ENCODE data around the gene CDHR3.
"Not testable (repeated sequence)": the region's sequence is repeated elsewhere in the genome, so short reads cannot be mapped to it uniquely, and the experiment has no call there.

Gene CDHR3

DNA sequence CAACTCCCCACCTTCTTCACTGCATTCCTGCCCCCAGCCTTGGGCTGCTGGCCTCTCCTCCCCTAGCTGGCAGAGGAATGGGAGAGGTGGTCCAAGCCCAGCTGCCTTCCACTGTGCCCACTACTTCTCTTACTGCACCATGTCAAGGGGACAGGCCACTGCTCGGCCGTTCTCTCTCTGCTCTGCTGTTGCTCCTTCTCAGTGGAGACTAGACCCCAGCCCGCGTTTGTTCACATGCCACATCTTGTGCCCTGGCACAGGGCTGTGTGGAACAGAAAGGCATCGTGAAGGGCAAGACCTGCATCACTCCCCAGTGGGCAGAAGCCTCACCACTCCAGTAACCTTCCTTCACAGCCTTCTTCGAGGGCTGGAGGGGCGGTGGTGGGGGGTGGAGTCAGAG lies 711 bp upstream of the CDHR3 start:
- DNase-seq (ENCODE audit: low read depth), result no peak

DNA sequence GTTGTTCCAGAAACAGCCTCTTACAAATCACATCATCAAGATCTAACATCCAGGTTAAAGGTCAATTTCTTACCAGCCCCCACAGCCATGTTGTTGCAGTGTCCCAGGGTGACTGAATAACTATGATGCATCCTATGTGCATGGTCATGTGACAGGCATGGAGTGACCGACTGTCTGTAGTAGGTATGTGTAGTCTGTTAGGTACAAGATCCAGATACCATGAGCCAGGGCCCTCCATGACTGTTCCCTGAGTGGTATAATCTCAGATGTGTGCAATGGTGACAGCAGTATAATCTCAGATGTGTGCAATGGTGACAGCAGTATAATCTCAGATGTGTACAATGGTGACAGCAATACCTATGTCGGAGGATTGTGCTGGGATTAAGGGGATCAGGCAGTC lies 8.8 kb downstream of the CDHR3 start:
- DNase-seq (ENCODE audit: low read depth), result no peak

GRCh38 chr7:105972276-105972675 lies 9.2 kb downstream of the CDHR3 start:
- DNase-seq (ENCODE audit: low read depth), result no peak

- no peak for DNase-seq (ENCODE audit: low read depth)
Observed at GRCh38 chr7:105974471-105974870, 11.4 kb downstream of the CDHR3 start.

GRCh38 chr7:105975770-105976417 lies 12.8 kb downstream of the CDHR3 start:
- no peak for DNase-seq (ENCODE audit: low read depth)

DNA sequence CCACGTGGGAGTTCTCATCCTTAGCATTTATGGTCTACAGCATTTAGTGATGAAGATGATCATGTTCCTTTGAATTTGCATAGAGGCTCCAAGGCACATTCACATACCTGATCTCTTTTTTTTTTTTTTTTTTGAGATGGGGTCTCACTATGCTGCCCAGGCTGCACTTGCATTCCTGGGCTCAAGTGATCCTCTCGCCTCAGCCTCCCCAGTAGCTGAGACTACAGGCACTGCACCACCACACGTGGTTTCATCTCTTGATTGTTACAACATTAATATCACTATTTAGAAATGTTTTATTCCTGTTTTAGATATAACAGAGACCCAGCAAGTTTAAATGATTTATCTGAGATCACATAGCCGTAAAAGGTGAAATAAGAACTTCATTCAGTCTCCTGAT lies 13.8 kb downstream of the CDHR3 start:
- no peak for DNase-seq (ENCODE audit: low read depth)

DNA sequence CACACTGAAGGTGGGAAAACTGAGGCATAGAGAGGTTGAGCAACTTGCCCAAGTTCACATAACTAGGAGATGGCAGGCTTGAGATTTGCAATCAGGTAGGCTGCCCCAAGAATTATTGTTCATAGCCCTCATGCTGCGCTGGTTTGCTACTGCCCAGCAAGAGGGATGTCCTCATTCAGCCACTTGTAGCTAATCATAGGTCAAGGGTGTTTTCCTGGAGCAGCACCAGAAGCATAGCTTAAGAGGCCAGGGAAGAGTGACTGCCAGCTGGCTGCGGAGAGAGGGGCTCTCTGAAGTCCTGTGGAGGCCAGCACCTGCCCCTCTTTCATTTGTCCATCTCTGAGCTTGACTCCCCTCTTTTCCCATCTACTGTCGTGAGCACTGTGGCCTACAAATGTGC lies 15.0 kb downstream of the CDHR3 start:
- DNase-seq (ENCODE audit: low read depth), result no peak

DNA sequence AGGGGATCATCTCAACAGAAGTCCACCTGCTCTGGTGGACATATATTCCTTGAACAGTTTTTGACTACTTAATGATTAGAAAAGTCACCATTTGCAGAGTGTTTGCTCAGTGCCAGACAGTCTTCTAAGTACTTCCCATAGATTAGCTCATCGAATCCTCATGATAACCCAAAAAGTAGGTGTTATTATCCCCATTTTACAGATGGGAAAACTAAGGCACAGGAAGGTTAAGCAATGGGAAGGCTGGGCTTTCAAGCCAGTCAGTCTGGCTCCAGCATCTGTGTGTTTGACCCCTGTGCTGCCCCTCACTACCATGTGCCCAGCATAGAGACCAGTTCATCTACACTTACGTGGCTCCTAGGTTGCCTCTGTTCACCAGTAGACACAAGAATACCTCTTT lies 15.9 kb downstream of the CDHR3 start:
- DNase-seq (ENCODE audit: low read depth), result no peak

- DNase-seq (ENCODE audit: low read depth), result no peak
Observed at GRCh38 chr7:105979405-105979804, 16.3 kb downstream of the CDHR3 start.

DNA sequence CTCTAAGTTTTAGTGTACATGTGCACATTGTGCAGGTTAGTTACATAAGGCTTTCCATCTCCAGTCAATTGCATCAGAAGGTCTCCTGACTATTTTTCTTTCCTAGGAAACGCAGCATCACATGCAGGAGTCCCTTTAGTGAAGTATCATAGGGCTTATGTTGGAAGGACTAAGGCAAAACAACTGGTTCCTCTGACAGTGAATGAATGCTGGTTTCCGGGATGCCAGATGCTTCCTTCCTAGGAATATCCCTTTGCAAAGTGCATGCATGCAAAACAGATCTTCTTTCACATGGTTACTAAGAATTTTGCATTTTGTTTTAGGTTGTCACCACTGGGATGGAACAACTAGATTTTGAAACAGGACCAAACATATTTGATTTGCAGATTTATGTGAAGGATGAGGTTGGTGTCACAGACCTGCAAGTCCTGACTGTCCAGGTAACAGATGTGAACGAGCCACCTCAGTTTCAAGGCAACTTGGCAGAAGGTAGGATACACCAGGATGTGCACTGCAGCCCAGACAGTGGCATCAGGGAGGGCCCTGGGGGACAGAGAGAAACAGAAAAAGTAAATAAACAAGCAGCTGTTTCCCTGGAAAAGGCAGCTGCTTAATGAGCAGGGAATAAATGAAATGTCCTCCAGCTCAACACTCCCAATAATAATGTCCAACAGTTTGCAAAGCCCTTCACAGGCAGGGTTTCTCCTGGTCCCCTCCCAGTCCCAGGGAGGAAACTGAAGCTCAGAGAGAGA lies 17.8 kb downstream of the CDHR3 start:
- no peak for DNase-seq (ENCODE audit: low read depth)

GRCh38 chr7:105982388-105982787 lies 19.3 kb downstream of the CDHR3 start:
- DNase-seq (ENCODE audit: low read depth), result no peak

DNA sequence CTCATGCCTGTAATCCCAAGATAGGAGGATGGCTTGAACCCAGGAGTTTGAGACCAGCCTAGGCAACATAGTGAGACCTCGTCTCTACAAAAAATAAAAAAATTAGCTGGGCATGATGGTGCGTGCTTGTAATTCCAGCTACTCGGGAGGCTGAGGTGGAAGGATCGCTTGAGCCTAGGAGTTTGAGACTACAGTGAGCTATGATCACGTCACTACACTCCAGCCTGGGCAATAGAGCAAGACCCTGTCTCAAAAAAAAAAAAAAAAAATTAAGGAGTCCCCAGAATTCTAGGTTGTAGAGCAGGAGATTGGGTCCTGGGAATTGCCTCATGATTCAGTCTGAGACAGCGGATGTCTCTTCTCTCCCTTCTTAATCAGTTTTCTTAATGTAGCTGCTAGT lies 21.7 kb downstream of the CDHR3 start:
- DNase-seq (ENCODE audit: low read depth), result not testable (repeated sequence)

GRCh38 chr7:105985229-105985628 lies 22.2 kb downstream of the CDHR3 start:
- no peak for DNase-seq (ENCODE audit: low read depth)

- no peak for DNase-seq (ENCODE audit: low read depth)
Observed at GRCh38 chr7:105985672-105986215, 22.7 kb downstream of the CDHR3 start.

DNA sequence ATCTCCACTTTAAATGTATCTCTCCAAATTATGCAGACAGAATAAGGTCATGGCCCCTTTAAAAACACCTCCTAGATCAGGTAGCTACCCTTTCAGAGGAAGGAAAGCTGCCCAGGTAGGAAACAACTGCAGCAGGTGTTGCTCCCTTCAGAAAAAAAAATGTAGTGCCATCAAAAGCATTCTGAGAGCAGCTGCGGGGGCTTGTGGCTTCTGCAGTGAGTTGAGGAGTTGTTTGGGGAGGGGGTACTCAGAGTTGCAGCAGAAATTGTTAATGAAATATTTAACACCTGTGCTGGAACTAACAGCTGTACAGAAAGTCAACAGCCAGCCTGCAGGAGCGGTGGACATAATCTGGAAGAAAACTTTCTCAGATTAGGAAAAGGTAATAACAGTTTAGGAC lies 24.0 kb downstream of the CDHR3 start:
- no peak for DNase-seq (ENCODE audit: low read depth)

DNA sequence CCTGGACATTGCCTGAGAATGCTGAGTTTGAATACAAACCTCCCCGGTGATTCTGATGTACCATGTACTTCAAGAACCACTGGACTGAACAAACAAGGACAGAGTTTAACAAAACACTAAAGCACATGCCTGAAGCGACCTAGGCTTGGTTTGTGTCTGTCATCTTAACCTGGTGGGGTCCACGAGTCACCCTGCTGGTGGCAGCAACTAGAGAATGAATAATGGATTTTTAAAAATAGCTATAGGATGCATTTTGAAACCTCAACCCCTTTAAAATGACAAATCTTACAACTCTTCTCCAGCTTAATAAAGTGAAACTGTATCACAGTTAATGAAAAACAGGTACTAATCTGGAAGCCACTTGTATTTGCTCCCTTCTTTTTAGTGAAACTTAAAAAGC lies 25.2 kb downstream of the CDHR3 start:
- DNase-seq (ENCODE audit: low read depth), result no peak

DNA sequence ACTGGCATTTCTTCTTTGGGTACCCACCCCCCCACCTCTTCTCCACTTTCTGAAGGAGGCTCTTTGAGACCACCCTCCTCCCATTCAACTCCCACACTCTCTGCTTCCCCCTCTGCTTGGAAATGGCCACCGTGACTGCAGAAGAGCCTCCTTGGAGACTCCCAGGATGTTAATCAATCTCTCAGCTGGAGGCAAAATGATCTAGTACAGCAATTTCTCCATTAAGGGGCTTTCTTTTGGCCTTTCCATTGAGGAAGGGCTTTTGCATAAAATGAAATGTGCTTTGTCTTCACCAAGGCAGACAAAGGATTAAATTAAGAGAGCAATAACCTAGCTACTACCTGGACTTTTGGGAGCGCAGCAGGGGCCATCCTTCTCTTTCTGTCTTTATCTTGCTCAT lies 26.1 kb downstream of the CDHR3 start:
- no peak for DNase-seq (ENCODE audit: low read depth)

GRCh38 chr7:105989686-105990085 lies 26.6 kb downstream of the CDHR3 start:
- no peak for DNase-seq (ENCODE audit: low read depth)

GRCh38 chr7:105990141-105990540 lies 27.1 kb downstream of the CDHR3 start:
- DNase-seq (ENCODE audit: low read depth), result no peak

DNA sequence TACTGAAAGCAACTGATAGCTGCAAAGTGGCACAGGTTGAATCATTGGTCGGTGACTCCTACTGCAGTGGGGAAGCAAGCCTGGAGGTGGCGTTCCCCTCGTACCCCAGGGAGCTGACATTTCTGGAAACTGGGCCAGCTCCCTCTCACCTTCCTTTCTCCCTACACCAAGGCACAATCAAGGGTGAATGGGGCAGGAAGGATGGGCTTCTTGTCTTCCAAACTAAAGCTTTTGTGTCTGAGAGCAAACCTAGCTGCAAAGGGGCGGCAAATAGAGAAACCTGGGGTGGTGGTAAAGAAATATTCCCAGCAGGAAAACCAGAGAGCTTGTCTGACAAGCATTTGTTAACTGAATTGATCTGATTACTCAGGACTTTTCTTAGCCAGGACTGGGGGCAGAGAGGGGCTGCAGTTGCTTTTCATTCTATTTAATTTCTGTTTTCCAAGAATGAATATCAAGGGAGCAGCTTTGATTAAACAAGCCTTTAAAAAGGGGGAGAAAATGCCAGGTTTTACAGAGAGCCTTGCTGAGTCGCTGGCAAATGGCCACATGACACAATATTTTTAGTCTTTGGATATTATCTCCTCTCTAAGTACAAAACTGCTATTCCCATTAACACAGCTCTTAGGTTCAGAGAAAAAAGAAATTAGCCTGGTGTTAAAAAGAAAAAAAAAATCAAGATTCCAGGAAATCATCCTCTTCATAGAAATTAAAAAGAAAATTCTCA lies 27.8 kb downstream of the CDHR3 start:
- DNase-seq (ENCODE audit: low read depth), result no peak

DNA sequence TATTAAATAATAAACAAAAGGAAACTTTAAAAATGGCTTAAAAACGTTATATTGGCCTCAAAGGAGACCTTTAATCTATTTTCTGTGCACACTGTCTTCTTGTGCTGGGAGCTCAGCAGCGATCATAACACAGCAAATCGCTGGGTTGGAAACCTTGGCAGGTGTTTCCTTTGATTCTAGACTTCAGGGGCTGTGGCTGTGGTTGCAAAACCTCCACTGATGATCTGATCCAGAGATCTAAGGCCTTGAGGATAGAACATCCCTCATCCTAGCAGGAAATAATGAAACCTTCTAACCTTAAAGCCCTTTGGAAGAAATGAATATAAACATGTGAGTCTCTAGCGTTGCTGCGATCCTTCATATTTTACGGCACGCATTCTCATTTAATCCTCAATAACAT lies 29.8 kb downstream of the CDHR3 start:
- DNase-seq (ENCODE audit: low read depth), result no peak

GRCh38 chr7:105996860-105997737 lies 34.0 kb downstream of the CDHR3 start:
- no peak for DNase-seq (ENCODE audit: low read depth)
